ENCODE data around the gene ZNF3.

ZNF3 gene

DNA sequence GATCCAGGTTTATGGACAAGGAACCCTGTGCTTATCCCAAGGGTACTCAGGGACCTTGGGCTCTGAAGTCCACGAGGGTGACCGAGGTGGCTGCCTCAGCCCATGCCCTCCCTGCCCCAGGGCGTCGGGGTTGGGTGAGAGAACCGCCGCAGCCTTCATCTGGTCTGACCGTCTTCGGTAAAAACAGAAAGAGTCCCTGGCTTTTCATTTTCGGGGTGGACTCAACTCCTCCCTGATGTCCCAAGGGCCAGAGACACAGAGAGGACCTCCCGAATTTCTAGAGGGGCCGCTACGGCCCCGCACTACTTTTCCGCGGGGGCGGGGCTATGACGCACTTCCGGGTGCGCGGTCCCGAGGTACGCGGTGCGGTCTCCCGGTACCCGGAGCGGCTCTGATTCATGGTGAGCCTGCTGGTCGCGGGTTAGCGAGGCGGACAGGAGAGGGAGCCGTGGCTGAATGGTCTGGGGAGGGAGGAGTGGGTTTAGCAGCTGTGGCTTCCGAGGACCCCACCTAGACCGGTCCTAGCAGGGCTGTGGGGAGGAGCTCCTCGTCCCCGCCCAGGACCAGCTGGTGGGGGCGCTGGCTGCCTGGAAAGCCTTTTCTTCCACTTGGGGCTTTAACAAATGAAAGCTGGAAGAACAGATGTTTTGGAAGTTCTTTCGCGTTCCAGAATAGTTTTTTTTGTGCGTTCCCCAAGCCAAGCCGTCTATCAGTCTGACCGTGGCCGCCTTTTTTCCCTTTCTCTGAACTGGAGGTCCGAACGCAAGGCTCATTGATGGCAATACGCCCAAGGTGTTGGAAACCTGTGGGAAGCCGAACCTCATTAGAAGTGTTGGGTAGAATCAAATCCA is 31.9 kb downstream of the ZNF3 start, which contains the start of gene ZSCAN21:
TSS of gene ZSCAN21 (plus strand) at position 334 of the 851 bp plus-strand sequence. CDS start 7,233 bp downstream, outside the sequence.
- peak; percentile 87 for DNase-seq

DNA sequence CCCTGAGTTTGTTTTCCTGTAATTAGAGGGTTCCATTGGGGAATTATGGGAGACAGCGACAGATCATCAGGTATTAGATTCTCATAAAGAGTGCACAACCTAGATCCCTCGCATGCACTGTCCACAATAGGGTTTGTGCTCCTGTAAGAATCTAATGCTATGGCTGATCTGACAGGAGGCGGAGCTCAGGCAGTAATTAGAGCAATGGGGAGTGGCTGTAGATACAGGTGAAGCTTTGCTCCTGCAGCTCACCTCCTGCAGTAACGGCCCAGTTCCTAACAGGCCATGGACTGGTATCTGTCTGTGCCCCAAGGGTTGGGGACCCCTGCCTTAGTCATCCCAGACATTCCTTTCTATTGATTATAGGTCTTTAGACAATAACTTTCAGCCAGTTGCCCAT is 32.8 kb downstream of the ZNF3 start:
- no peak for DNase-seq

DNA sequence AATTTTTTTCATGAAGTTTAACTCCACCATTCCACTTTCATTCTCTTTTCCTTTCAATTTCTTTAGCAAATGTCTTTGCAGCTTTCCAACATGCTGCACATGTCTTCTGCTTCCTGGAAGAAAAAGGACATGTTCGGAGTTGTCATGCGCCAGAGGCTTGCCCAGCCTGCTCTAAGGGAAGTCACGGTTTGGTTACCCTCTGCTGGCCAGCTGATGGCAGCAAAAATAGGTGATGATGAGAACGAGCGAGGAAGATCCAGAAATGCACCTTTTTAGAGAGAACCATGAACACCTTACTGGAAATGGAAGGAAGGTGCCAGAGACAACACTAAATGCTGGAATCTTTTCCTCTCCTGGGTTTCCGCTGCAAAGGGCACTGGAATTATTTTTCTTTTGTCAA is 36.8 kb downstream of the ZNF3 start:
- no peak for DNase-seq

DNA sequence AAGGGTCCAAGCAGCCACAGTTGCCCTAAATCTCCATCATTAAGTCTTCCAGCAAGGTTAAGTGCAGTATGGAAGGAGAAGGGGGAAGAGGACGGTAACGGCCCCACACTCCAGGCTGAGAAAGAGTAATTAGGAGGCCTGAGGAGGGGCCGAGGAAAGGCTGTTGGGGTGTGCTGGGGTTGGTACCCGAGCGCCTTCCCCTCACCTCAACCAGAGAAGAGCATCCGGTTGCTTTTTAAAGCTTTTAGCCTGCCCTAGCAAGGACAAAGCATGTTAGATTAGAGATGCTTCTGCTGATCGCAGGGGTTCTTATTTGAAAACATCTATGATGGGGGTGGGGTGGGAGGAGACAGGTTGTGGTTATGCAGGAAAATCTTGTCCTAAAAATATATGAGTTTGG is 40.9 kb downstream of the ZNF3 start:
- DNase-seq = no peak

DNA sequence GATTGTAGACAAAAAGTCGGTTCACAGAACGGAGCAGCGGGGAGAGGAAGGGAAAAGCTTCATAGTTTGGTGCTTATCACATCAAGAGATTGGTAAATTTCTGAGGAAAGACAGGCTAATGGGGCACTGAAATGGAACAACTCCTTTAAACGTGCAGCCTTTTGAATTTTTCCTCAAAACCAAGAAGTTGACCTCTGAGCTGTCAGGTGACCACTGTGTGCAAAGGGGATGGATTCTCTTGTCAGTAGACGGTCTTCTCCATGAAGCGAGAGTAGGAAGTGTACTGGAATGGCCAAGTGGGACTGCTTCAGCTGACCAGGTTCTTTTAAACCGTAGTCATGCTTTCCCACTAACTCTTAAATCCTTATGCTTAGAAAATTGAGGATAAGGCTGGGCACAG is 43.2 kb downstream of the ZNF3 start:
- no peak for DNase-seq

DNA sequence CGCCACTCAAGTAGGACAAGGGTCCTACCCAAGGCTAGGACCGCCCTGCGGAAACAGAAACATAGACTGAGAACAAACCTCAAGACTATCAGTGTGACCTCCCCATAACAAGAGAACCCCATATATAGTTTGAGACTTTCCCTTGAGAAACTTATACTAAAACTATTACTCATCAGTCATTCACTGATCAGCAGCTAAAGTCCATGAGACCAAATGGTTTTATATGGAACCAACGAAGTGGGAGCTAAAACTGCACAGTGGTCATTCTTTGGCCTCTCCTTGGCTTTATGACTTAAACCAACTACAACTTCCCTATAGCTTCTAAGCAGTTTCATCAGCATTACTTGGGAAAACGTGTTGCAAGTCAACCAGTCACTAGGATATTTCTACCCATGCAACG is 45.6 kb downstream of the ZNF3 start:
- no peak for DNase-seq

DNA sequence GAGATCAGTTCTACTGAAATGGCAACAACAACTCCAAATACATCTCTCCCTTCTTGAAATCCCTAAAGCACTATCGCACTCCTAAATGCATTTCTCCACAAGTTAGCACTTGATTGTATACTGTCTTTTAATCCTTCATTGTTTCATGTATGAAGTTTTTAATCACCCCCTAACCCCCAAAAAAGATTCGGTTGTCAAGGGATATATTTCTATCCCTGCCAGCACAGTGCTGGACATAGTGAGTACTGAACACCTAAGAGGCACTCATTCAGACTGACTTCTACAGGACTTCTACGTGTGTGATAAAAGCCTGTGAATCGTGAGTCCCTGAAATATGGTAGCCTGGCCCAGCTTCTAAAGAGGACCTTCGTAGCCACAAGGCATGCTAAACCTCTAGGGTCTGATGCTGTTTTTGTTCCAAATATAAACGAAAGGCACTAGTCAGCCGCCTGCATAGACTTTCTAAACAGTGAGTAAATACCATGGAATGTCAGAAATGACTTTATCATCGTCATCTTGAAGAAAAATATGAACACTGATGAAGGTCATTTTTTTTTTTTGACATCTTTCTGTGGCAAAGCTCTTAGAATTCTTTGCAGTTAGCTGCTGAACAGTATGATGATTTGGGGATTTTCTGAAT is 46.5 kb downstream of the ZNF3 start:
- DNase-seq = no peak

DNA sequence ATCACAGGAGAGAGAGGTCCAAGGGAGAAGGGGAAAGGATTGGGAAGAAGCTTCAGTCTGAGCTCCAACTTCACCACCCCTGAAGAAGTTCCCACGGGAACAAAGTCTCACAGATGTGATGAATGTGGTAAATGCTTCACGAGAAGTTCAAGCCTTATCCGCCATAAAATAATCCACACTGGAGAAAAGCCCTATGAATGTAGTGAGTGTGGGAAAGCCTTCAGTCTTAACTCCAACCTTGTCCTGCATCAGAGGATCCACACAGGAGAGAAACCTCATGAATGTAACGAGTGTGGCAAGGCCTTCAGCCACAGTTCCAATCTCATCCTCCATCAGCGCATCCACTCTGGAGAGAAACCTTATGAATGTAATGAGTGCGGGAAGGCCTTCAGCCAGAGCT is 48.0 kb downstream of the ZNF3 start:
- no peak for DNase-seq

DNA sequence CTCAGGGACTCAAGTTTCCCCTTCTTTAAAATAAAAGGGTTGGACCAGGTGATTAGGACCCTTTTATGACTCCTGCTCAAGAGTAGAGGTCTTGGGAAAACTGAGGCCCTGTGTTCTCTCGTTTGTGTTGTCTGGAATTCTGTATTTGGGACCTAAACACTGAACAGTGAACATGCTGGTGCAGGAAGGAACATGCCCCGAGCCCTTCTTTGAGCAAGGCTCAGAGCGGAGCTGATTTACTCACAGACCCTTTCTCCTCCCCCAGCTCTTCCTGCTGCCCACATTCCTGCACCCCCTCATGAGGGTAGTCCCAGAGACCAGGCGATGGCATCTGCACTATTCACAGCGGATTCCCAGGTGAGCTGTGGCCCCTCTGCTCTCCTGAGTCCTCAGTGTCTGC is 51.9 kb downstream of the ZNF3 start:
- no peak for DNase-seq

DNA sequence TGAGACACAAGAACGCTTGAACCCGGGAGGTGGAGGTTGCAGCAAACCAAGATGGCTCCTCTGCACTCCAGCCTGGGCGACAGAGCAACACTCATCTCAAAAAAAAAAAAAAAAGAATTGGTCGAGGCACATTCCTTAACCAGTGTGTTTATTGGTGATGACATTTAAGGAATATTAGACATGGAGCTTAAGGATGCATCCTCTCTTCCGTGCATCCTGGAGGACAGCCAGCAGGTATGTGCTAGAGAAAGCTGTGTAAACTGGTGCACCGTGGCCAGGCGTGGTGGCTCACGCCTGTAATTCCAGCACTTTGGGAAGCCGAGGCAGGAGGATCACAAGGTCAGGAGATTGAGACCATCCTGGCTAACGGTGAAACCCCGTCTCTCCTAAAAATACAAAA is 54.3 kb downstream of the ZNF3 start:
- DNase-seq = no peak

DNA sequence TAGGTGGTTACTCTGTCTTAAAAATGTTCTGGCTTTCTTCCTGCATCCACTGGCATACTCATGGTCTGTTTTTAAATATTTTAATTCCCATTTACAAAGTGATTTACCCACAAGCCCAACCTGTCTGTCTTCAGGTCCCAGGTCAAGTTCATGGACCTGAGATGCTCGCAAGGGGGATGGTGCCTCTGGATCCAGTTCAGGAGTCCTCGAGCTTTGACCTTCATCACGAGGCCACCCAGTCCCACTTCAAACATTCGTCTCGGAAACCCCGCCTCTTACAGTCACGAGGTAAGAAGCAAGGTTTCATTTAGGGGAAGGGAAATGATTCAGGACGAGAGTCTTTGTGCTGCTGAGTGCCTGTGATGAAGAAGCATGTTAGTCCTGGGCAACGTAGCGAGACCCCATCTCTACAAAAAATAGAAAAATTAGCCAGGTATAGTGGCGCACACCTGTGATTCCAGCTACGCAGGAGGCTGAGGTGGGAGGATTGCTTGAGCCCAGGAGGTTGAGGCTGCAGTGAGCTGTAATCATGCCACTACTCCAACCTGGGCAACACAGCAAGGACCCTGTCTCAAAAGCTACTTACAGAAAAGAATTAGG is 57.4 kb downstream of the ZNF3 start:
- DNase-seq = no peak

DNA sequence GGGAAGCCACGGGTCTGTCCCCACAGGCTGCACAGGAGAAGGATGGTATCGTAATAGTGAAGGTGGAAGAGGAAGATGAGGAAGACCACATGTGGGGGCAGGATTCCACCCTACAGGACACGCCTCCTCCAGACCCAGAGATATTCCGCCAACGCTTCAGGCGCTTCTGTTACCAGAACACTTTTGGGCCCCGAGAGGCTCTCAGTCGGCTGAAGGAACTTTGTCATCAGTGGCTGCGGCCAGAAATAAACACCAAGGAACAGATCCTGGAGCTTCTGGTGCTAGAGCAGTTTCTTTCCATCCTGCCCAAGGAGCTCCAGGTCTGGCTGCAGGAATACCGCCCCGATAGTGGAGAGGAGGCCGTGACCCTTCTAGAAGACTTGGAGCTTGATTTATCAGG is 58.0 kb downstream of the ZNF3 start:
- no peak for DNase-seq

DNA sequence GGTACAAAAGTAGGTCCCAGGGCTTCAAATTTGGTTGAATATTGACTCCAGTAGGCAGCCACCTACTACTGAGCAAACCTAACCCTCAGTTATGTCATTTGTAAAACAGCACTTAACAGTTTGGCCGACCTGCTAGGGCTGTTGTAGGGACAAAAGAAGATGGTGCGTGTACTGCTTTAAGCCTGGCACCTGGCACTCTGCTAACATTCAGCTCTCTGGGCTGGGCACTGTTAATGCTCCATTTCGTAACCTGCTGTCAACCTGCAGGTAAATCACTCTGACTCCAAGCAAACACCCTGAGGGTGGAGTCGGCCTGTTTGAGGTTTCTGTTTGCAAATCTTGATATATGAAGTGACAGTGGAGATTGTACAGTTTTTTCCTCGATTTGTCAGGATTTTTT is 58.9 kb downstream of the ZNF3 start:
- no peak for DNase-seq

DNA sequence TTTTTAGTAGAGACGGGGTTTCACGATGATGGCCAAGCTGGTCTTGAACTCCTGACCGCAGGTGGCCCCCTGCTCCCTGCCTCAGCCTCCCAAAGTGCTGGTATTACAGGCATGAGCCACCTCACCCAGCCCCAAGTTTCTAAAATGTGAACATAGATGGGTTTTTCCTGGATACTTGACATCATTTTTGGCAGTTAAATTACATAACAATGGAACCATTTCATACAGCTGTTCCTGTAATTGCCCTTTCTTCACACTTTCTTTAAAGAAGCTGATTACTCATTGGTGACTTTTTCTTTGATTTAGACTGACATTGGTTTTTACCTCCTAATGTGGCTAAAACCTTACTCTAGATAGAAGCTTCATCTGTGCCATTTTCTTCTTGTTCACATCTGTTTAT is 60.2 kb downstream of the ZNF3 start:
- no peak for DNase-seq

Measured in activated T-cell treated with anti-CD3 and anti-CD28 coated beads, Interleukin-2, amount 50 U/mL, for 1 hour (primary cell).